Daoy (cell line): ENCODE data around the gene PLEKHJ1. TPM values are rescaled to one million over a fixed set of nuclear protein-coding genes. Genes with fewer than 3 reads are reported as not detected.

Source experiments
- DNase-seq: peaks from one replicate; pipeline ENCODE4 v3.0.0-alpha.2; 2015; ENCODE audit warnings: low read depth
- total RNA-seq: library from RNA; depleted of rRNA; stranded (reverse); fragments of >200 nt; shearing (Covaris generic); gene quantifications from 2 replicates; pipeline ENCODE4 v1.2.3, GENCODE V29; 2014

The PLEKHJ1 gene
- total RNA-seq, 1 experiment from 2014 or later: 70.9 TPM

DNA sequence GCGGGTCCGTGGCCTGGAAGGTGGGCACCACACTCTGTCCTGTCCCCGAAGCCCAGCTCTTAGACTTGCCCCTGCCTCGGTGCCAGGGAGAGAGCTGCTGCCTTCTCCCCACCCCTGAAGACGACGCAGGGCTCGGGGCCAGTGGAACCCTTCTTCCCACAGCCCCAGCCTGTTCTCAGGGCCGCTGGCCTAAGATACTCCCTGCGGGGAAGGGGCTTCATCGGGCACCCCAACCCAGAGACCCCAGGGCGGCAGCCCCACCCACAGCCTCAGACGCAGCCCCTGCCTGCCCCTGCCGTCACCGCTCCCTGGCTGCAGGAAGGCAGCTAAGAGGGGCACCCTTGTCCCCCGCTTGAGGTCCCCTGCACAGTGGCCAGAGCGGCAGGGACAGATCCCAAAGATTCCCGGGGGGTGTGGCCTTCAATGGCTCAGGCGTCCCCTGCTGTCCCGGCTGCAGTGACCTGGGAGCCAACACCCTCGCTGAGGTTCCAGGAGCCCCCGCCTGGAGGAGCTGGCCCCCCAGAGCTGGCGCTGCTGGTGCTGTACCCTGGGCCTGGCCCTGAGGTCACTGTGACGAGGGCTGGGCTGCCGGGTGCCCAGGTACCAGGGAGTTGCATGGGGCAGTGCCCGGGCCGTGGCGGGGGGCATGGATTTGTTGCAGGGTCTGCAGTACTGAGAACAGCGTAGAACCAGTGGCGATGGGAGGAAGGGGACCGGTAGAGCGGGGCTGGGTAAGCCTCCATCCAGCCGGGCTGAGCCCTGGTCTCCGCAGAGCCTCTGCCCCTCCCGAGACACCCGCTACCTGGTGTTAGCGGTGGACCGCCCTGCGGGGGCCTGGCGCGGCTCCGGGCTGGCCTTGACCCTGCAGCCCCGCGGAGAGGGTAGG, 14.0 kb upstream of the PLEKHJ1 start:
- peak; percentile 48 for DNase-seq

DNA sequence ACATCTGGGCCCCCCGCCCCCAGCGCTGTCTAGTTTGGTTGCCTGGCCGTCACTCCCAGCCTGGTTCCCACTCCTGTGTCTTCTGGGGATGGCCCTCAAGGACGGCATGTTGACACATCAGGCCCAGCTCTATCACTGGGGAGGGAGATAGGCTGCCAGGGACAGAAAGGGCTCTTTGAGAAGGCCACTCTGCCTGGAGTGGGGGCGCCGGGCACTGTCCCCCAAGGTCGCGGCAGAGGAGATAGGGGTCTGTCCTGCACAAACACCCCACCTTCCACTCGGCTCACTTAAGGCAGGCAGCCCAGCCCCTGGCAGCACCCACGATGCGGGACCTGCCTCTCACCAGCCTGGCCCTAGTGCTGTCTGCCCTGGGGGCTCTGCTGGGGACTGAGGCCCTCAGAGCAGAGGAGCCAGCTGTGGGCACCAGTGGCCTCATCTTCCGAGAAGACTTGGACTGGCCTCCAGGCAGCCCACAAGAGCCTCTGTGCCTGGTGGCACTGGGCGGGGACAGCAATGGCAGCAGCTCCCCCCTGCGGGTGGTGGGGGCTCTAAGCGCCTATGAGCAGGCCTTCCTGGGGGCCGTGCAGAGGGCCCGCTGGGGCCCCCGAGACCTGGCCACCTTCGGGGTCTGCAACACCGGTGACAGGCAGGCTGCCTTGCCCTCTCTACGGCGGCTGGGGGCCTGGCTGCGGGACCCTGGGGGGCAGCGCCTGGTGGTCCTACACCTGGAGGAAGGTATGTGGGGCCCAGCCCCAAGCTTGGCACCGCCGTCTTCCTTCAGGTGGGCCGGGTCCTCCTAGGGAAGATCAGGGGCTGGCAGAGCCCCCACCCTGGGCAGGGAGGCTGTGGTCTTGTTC, 13.1 kb upstream of the PLEKHJ1 start, which contains the start of gene AMH:
AMH (plus strand) TSS at position 314 of the 857 bp plus-strand sequence; CDS start at position 324, 10 bp downstream.
- peak; percentile 37 for DNase-seq

DNA sequence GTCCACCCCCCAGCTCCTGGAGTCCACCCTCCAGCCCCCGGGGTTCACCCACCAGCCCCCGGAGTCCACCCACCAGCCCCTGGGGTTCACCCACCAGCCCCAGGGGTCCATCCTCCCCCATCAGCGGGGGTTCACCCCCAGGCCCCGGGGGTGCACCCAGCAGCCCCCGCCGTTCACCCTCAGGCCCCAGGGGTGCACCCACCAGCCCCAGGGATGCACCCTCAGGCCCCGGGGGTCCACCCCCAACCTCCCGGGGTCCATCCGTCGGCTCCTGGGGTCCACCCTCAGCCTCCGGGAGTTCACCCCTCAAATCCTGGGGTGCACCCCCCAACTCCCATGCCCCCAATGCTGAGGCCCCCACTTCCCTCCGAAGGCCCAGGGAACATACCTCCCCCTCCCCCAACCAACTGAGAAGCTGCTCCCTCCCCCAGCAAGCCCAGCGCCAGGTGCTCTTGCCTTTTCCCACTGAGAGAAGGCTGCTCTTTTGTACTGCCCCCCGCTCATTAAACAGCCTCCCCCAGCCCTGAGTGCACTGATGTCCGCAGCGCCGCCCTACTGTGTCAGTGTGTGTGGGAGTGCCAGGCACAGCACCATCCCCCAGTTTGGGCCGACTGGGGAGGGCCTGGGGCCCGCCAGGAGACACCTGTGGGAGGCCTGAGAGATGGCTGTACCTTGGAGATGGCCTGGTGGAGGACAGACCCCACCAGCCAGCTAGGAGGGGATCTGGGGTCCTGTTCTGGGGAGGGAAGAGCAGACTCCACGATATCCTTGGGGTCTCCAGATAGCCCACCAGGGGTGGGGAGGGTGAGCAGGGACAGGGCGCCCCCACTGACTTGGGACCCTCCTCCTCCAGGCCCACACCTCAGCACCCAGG, 12.2 kb upstream of the PLEKHJ1 start:
- no peak for DNase-seq

DNA sequence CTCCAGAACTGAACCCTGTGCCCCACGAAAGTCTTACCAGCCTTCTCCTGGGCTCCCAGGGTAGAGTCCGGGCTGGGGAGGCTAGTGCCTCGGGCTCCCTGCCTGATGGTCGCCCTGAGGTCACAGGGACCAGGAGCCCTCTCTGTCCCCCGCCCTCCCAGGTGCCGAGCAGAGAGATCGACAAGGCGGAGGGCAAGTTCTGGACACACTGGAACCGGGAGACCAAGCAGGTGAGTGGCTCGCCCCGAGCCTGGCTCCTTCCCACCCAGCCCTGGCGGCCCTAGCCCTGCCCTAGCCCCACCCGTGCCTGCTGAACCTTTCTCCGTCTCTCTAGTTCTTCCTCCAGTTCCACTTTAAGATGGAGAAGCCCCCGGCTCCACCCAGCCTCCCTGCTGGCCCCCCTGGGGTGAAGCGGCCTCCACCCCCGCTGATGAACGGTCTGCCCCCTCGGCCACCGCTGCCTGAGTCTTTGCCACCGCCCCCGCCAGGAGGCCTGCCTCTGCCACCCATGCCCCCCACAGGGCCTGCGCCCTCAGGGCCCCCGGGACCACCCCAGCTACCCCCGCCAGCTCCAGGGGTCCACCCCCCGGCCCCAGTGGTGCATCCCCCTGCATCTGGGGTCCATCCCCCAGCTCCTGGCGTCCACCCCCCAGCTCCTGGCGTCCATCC, 11.4 kb upstream of the PLEKHJ1 start:
- DNase-seq: no peak

DNA sequence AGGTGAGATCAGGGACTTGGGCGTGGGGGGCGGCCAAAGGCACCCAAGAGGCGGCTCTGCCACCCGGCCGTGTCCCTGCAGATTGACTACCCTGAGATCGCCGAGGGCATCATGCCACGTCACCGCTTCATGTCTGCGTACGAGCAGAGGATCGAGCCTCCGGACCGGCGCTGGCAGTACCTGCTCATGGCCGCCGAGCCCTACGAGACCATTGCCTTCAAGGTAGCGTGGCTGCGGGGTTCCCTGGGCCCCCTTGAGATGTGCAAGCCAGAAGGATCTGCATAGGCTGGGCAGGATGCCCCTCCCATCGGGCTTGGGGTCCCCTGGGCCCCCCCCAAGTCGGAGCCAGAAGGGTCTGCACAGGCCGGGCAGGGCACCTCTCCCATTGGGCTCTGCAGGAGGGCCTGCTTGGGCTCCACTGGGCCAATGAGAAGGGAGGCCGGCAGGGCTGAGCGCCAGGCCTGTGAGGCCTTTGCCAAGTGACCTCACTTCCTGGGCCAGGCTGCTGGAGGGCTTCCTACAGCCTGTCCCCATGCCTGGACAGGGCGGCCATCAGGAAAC, 10.8 kb upstream of the PLEKHJ1 start:
- peak; percentile 70 for DNase-seq

DNA sequence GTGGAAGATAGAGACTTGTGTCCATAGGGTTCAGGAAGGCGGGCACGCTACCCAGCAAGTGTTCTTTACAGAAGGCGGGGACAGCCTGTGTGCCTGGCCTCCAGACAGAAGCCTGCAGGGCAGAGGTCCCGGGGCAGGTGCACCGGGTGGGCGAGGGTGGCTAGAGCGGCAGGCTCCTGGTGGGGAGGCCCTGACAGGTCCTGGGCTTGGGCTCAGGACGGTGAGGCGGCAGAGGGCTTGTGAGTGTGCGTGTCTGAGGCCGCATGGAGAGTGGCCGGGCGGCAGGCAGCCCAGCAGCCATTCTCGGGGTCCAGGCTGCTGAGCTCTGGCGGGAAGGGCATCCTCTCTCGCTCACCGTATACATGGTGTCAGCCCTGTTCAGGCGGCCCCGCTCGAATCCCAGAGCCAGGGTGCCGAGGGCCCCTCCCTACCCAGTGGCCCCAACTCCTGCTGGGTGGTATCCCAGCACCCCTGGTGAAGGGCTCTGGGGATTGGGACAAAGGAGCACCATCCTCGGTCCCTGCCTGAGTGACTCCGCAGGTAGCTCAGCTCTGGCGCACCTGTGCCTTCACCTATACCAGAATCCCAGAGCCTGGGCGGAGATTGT, 10.0 kb upstream of the PLEKHJ1 start:
- DNase-seq: no peak

DNA sequence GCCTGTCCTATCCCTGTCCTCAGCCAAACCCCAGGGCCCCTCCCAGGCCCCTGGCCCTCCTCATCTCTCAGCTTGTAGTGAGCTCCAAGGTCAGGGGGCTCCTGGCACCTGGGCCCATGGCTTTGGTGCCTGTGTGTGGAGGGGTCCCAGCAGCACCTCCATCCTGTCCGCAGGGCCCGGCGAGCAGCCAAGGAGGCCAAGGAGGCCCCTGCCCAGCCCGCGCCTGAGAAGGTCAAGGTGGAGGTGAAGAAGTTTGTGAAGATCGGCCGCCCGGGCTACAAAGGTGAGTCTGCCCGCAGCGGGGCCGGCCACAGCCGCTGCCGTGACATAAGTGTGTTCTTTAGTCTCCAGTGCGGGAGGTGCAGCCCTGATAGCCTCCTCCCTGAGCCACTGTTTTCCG, 9.1 kb upstream of the PLEKHJ1 start:
- DNase-seq: no peak

DNA sequence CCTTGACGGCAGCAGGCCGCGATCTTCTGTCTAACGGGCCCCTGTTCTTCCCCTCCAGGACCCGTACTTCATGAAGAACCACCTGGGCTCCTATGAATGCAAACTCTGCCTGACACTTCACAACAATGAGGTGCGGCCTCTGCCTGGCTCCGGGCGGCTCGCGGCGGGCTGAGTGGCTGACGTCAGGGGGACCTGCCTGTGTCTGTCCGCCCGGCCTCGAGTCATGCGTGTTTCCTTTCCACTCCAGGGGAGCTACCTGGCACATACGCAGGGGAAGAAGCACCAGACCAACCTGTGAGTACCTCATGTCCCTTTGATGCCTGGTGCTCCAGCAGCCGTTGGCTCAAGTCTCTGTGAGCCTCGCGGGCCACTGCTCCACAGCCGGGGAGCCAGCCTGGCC, 8.4 kb upstream of the PLEKHJ1 start:
- no peak for DNase-seq

DNA sequence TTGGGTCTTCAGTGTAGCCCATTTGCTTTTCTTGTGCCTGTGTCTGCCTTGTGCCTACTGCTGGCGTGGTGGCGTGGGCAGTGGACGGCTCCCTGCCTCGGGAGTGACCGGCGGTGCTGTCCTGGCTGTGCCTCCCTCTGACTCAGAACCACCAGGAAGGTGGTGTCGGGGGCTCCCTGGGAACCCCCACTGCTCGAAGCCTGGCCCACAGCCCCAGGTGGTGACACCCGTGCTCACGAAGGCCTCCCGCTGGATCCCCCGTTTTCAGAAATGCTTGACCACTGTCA, 7.9 kb upstream of the PLEKHJ1 start:
- no peak for DNase-seq

DNA sequence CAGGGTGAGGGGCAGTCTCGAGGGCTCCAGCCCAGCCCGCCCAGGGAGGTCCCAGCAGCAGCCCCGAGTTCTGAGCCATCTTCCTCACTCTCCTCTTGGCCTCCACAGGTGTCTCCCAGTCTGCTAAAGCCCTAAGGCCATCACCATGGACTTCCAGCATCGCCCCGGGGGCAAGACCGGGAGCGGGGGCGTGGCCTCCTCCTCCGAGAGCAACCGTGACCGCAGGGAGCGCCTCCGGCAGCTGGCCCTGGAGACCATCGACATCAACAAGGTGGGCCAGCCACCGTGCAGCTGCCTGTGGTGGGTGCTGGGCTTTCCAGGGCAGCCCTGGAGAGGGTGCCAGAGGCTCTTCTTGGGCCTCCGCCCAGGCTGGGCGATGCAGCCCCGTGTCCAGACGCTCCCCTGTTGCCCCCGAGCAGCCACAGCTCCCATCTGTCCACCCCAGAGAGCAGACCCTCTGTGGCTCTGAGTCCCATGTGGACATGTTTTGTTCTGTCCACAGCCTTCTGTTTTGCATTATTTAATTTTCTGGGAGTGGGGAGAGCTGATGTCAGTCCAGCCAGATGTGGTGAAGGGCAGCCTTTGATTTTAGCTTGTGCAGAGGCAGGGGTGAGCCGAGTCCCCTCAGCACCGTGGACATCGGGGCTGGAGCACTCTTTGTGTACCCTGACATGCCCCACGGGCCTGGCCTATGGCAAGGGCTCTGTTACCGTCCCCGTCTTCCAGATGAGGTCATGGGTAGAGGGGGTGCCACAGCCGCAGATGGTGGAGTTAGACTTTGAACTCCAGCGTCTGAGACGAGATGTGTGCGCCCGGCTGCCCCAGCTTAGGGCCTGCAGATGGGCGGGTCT, 7.4 kb upstream of the PLEKHJ1 start:
- no peak for DNase-seq

DNA sequence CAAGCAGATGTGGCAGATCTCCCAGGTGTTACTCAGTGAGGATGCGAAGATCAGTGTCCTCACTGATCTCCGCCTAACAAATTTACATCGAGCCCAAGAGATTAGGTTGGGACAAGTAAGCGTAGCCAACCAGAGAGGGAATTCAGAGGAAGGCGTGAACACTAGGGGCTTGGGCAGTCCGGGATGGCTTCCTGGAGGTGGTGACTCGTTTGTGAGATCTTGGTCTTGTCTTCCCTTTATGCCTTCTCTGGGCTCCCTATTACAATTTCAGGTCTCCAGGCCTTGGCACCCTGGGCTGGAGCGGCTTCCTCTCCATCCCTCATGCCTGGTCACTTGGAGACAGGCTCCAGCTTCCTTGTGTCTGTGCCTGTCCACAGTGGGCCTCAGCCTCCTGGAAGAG, 6.7 kb upstream of the PLEKHJ1 start:
- no peak for DNase-seq

DNA sequence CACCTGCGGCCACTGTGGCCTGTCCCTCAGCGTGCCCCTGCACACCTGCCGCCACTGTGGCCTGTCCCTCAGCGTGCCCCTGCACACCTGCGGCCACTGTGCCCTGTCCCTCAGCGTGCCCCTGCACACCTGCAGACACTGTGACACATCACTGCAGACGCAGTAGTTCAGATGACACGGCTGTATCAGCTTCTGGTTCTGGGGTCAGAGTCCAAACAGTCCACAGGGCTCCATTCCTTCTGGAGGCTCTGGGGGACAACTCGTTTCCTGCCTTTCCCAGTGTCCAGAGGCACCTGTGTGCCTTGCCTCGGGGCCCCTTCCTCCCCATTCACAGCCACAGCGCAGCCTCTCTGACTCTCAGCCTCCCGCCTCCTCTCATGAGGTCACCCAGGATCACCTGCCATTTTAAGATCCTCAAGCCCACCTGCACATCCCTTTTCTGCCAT, 6.0 kb upstream of the PLEKHJ1 start:
- DNase-seq: no peak

DNA sequence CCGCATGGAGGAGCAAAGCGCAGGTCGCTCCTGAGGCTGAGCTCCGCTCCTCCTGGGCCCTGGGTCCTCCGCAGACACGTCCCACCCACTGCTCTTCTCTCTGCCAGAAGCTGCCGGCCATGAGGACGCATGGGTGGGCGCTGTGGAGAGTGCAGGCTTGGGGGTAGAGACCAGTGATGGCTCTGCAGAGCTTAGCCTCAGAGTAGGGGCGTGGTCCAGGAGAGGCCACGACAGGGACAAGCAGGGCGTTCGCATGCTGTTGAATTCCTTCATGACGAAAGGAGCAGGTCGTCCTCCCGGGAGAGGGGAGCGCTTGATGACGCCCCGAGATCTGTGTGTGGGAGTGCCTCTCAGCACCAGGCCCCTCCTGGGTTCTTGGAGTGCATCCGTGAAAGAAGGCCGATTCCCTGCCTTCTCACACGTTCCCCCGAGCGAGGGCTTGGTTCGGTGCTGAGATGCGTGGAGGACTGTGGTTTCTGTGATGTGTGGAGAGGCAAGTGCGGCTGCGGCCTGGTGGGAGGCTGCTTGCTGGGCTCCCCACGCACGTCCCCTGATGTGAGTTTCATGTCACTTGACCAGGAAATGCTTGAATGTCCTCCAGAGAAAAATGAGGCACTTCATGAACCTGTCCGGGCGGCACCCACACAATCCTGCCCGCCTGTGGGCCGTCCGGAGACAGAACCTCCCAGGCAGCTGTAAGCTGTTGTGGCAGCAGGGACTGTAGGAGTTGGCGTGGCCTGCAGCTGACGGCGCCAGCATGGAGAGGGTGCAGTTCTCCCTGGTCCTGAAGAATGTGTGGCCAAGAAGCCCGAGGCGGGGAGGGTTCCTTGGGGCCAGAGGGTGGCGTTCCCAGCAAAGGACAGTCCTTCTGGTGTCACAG, 5.0 kb upstream of the PLEKHJ1 start:
- no peak for DNase-seq

DNA sequence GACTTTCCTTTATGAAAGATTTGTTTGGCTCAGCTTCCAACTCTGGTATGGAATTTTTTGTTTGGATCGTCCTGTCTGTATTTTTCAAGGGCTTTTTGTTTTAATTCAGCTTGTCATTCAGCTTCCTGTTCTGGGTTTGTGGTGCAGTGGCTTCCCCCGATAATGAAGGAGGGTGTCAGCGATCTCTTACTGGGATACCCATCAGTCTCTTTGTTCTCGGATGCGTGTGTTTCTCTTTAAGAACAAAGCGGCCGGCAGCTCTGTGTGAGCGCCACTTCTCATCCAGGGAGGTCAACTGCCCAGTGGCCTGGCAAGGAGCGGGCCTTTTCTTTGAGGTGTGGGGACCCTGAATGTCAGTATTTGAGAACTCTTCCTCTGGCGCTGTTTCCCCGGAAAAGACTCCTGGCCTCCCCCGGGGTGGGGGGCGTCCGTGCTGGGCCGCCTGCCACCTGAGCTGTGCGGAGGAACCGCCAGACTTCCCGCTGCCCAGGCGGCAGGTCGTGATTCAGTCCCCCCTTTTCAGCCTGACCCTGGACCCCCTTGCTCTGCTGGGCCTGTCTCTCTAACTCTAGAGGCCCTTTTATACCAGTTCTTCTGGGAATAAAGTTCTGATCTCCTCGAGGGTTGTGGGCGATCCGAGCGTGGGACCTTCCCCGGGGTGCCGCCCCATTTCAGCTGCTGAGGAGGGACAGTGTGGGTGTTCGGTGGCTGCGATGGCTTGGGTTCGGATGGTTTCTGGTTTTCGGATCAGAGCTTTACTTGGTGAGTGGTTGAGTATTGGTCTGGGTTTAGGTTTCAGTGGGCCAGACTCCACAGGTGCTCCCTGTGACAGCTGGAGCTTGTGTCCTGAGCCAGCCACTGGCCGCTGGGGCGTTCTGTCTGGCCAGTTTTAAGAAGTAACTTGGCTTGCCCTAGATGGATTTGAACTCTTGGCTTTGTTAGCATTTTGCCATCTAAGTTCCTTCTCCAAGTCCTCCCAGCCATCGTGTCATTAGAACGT, 3.9 kb upstream of the PLEKHJ1 start:
- no peak for DNase-seq

DNA sequence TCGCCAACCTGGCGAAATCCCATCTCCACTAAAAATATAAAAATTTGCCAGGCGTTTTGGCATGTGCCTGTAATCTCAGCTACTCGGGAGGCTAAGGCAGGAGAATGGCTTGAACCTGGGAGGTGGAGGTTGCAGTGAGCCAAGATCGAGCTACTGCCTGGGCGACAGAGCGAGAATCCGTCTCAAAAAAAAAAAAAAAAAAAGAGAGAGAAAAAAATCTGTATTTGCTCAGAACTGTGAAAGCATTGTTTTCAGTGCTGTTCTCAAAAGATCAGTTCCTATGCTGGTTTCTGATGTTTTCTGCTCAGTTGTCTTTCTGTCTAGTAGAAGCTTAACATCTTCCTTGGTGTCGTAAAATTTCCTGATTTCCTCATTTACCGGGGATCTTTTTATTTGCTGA, 3.0 kb upstream of the PLEKHJ1 start:
- no peak for DNase-seq

DNA sequence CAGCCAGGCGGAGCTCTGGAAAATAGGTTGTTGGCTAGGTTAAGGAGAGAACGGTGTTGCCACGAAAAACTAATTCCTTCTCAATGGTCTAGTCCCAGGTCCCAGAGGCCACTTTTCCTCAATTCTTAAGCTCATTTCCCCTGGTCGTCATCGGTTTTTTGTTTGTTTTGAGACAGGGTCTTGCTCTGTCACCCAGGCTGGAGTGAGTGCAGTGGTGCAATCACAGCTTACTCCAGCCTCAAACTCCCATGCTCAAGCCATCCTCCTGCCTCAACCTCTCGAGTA, 1.7 kb upstream of the PLEKHJ1 start:
- DNase-seq: no peak

DNA sequence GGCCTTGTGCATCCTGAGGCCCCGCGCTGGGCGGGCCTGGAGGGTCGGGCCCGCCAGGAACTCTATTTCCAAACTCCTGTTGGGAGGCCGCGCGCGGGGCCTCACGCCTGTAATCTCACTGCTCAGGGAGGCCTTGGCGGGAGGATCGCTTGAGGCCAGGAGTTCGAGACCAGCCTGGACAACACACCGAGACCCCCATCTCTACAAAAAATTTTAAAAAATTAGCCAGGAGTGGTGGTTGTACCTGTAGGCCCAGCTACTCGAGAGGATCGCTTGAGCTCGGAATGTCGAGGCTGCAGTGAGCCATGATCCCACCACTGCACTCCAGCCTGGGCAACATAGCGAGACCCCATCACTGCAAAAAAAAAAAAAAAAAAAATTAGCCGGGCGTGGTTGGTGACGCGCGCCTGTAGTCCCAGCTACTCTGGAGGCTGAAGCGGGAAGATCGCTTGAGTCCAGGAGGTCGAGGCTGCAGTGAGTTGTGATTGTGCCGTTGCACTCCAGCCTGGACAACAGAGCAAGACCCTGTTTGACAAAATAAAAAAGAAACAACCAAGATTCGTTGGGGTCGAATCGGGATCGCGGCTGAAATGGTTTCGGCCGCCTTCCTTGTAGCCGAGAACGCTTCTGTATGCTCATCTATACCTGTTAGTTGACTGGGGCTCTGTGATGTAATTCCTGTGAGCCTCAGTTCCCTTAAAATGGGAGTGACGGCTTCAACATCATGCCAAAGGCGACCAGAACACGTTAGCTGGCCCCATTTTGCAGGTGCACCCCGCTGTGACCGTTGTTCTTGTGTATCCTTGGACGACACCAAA, 1.1 kb upstream of the PLEKHJ1 start:
- no peak for DNase-seq
